HG03354 (cell line): ENCODE data around the gene CNTFR.

Experiments
- ATAC-seq: cut with Tn5 transposase; IDR thresholded peaks from one replicate; pipeline ENCODE4 v1.9.1; 2021; ENCODE audit warnings: mild to moderate bottlenecking; ENCODE audit not compliant: unreplicated experiment, poor library complexity, severe bottlenecking

CNTFR gene

DNA sequence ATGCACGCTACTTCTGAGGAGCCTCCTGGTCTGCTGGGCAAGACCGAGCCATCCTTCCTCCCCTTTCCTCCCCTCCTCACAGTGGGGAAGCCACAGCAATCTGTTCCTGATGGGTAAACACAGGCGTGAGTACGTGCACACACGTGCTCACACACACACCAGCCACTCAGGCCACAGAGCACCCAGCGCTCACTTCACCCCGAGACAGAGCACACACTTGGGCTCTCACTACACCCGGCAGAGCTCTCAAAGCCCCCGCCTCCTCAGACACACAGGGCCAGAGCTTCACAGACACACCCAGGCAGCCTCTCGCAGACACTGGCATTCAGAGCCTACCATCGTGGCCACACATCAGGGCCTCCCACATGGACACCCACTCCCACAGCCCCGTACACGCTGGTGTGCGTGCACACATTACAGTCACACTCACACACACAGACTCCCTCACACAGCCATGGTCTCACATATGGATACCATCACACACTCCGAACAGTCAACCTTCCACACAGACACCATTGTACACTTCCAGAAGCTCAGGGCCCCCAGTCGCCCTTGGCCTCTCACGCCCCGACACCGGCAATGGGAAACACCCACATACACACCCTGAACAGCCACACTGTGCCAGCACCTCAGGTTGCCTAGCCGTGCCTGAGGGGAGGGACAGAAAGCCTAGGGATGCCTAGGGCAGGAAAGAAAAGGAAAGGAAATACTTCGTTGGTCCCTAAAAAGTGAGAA lies 13.5 kb downstream of the CNTFR start:
- no peak for ATAC-seq

DNA sequence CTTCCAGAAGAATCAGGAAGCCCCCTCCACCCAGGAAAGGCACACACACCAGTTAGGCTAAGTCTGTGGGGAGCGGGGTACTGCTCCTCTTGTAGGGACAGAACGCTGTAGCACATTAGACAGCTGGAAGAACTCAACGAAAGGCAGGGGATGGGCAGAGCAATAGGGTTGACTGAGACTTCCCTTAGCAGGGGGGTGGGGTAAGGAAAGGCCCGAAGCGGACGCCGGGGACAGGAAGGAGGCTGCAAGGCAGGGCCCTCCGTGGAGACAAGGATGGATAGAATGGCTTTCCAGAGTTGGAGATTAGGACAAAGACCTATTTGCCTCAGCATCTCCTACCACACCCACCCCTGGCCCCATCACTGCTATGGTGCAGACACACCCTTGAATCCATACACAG lies 14.3 kb downstream of the CNTFR start:
- no peak for ATAC-seq

DNA sequence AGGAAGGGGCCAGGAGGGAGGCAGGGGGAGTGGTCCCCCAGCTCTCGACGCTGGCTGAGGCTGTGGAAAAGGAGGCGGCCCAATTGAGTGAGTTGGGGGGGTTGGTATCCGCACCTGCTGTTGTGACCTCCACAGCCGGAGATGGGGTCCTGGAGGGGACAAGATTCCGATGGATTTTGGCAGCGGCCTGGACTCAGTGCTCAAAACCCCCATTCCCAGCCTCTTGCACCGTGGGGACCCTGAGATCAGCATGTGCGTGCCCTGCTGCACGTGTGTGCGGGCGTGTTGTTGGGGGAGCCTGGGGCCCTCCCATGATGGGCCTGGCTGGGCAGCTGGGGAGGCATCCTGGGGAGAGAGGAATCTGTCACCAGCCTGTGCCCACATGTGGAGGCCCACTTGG lies 15.0 kb downstream of the CNTFR start:
- no peak for ATAC-seq

DNA sequence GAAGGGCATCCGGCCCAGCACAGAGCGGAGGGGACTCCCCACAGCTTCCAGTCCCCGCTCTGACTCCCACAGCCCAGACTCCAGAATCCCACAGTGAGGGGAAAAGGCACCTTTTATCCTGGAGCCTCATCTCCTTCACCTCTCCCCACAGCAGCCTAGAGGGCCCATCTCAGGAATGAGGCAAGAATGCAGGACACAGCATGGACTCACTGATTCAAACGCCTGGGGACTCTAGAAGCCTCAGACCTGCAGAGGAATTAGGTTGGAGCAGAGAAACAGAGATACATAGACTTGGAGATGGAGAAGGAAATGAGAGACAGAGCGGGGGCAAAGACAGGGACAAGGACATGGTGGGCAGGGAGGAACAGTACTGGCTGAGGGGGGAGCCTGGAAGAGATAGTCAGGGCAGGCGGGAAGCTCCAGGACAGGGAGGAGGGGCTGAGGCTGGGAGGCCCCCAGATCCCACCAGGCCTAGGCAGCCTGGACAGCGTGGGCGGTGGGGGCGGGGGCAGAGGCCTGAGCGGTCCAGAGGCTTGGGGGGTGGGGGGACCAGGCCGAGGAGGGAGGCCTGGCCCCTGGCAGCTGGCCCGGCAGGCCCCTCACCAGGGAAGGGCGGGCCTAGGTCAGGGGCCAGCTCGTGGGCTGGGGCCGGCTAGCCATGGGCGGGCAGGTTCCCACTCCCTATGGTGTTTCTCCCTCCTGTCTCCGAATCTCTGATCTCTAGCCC lies 15.8 kb downstream of the CNTFR start:
- no peak for ATAC-seq

DNA sequence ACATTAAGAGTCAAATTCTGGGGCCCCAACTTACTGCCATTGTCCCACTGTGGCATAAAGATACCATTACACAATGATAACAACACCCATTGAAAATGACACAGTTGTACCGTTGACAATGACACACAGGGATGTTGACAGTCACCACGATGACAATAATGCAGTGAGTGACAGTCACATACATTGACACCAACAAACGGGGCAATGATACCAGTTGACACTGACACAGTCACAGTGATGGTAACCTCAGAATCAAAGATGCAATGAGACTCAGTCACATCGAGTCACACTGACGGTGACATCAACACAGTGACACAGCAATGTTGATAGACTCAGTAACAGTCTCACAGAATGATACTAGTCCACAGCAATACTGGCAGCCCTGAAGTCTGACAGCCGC lies 16.9 kb downstream of the CNTFR start:
- no peak for ATAC-seq

DNA sequence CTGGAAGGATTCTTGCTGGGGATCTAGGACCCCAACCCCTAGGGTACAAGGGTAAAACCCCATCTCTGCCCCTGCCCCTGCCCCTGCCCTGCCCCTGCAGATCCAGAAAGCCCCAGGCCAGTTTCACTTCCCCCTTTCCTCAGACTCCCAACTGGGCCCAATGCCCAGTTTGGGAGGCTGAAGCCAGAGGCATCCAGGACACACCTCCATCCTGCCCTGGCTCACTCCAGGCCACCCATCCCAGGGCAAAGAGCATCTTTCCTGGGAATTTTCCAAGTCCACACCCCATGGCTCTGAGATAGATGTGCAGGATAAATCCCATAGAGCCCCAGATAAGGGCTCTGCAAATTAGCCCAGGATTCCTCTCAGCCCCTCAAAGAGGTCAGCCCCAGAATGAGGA lies 17.4 kb downstream of the CNTFR start:
- ATAC-seq, result no peak

DNA sequence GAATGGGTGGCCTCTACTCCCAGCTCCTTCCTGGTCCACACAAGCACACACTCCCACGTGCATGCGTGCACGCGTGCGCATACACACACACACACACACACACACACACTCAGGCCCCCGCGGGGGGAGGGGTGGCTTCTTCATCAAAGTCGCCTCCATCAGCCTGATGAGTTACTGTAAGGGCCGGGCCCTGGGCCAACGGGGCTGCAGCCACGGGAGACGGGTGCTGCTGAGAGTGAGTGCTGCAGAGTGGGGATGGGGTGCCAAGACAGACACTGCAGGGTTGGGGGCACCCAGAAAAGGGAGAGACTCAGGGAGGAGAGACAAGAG lies 18.1 kb downstream of the CNTFR start:
- ATAC-seq, result no peak

DNA sequence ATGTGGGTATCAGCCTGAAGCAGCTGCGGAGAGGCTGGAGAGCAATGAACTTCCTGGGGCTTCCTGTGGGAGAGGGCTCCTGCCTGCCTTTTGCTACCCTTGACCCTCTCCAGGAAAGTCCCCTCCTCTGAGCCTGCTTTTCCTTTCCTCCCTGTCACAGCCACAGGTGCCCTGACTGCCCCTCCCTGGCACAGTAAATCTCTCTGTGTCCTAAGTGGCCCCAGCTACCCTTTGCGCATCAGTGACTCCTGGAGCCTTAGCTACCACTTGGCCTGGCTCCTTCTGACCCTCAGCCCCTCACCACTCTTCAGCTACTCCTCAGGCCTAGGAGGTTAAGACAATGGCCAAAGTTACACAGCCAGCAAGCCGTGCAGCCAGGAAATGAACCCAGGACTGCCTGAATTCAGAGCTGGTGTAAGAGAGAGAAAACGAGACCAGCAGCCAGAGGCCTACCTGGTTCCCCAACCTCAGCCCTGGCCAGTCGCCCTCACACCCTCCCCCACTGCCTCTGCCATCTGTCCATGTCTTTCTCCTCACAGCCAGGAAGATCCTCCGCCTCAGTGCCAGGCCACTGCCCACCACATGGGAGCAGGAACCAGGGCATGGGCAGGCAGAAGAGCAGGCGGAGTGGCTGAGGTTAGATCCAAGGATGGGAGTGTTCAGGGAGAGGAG lies 18.6 kb downstream of the CNTFR start:
- ATAC-seq, result no peak

DNA sequence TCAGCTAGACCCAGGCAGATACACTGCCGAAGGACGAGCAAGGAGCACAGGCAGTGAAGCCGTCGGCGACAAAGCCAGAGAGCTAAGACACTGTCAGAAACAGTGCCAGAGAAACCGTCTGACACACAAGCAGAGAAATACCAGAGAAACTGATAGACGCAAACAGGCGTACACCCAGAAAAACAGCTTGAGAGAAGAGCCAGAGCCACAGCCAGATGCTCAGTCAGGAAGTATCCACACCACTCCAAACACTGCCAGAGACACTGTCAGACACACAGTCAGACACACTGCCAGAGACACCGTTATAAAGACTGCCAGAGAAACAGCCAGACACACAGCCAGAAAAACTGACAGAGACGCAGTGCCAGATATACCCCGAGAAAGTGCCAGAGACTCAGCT lies 19.1 kb downstream of the CNTFR start:
- ATAC-seq, result no peak

DNA sequence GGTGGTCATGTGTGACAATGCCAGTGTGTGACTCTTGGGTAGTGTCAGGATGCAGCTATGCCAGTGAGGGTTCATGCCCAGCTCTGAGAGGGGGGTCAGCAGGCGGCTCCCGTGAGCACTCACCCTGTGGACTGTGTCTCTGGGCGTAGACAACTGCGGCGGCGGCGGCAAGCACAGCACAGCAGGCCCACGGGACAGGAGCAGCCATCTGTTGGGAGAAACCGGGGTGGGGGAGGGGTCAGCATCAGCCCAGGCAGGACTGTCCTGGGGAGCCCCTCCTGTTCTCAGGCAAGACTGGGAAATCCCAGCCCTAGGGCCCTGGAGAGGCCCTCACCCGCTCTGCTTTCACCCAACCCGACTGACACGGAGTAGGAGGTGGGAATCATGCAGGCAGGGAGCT lies 20.8 kb downstream of the CNTFR start:
- no peak for ATAC-seq

DNA sequence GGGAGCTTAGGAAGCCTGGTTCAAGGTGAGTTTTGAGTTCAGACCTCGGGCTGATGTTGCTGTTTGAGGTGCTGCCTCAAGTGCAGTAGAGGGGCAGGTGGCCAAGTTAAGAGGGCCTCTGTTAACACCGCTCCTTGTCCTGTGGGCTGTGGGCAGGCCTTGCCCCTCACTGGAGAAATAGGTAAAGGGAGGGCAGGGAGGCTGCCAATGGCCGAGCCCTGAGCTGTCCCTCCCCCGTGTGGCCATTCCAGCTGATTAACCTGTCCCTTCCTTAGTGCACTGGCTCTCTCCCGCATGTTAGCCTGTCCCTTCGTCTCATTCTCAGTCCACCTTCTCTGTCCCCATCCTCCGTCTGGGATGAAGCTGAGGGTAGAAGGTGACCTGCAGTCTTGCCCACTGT lies 21.4 kb downstream of the CNTFR start:
- ATAC-seq, result no peak

DNA sequence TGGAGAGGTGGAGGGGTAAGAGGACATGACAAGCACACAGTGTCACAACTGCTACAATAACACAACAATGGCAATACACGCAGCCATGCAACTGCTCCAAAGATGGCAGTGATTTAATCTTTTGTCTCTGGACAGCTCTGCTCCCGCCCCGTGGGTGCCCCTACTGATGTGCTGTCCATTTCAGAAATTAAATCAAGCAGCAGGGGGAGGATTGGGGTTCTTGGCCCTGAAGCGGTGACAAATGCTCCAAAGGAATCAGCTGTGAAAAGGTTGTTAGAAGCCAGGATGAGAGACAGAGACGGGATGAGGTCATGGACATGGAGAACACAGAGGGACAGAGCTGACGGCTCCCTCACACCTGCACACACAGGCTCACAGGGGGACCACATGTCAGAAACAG lies 22.6 kb downstream of the CNTFR start:
- ATAC-seq, result no peak

DNA sequence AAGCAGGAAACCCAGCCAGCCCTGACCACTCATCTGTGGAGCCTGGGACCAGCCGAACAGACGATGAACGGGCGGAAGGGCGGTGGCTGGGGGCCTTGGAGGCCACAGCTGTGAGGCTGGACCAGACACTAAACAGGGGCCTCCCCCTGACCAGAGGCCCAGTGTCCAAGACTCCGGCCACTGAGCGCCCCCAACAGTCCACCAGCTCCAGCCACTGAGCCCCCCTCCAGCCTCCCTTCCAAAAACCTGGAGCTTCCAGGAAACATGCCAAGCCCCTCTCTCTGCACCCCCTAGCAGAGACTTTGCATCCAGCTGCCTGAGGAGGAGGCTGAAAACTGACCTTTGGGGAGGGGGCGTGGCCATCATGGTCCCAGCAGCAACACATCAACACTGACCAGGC lies 23.2 kb downstream of the CNTFR start:
- no peak for ATAC-seq

DNA sequence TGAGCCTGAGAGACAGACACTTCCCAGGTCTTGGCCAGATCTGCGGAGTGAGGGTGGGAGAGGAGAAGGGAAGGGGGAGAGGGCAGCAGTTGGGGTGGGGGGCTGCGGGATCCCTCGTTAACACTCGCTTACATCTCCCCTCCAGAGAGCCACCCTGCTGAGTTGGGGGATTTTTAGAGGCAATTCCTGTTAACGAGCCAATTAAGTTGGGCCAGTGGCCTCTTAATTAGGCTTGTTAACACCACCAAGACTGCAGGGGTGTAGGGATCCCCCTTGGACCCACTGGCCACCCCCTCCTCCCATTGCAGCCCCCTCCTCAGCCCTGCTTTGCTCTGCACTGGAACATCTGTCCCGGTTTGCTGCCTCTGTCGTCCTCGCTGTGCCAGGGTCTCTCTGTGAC lies 23.7 kb downstream of the CNTFR start:
- no peak for ATAC-seq

DNA sequence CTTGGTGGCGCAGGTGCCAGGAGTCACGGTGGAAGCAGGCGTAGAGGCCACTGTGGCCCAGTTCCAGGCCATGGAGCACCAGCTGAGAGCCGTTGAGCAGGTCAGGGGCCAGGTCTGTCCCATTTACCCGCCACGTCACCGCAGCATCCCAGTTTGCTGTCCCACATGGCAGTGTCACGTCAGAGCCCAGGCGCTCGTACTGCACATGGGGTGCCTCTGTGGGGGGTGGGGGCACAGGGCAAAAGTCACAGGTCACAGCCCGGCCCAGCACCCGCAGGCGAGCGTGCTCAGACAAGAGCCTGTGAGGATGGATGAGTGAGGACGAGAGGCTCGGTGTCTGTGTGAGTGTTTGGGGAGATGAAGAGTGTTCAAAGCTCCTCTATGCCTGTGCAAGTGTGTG lies 24.9 kb downstream of the CNTFR start:
- ATAC-seq, result no peak

DNA sequence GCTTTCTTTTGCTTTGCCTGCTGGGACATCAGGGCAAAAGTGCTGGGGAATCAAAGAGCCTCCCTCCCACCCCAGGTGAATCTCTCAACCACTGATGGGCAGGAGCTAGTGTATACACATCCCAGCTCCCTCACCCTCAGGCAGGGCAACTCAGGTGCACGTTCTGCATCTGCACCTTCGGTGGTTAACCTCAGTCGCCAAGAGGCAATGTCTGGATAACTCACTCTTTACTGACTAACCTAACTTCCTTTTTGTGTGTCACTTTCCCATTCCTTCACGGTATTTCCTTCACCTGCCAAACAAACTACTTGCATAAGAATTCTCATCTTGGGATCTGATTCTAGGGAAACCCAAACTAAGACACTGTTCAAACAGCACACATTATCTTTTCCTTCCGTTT lies 26.3 kb downstream of the CNTFR start:
- ATAC-seq, result no peak

DNA sequence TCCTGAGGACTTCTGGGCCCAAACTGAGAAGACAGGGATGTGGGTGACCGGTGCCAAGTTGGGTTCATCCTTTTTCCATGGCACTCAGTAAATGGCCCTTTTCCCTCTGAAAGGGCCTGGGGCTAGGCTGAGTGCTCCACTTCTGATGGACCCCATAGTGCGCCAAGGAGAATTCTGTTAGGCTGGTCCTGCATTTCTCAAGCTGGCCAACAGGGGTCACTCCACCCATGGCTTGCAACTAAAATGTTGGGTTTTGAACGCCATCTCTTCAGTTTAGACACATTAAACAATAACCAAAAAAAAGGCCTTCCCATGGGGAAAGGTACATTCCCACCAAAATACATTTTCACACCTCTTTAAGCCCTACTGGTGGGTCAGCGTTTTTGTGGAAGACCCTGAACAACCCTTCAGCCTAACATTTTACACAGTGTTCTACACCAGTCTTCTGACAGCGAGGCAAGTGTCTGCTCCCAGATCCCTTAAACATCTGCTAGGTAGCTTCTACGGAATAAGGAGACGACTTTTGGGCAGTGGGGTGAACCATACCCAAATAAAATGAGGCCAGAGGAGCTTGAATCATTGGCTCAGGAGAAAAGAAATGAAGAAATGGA lies 27.3 kb downstream of the CNTFR start:
- no peak for ATAC-seq

DNA sequence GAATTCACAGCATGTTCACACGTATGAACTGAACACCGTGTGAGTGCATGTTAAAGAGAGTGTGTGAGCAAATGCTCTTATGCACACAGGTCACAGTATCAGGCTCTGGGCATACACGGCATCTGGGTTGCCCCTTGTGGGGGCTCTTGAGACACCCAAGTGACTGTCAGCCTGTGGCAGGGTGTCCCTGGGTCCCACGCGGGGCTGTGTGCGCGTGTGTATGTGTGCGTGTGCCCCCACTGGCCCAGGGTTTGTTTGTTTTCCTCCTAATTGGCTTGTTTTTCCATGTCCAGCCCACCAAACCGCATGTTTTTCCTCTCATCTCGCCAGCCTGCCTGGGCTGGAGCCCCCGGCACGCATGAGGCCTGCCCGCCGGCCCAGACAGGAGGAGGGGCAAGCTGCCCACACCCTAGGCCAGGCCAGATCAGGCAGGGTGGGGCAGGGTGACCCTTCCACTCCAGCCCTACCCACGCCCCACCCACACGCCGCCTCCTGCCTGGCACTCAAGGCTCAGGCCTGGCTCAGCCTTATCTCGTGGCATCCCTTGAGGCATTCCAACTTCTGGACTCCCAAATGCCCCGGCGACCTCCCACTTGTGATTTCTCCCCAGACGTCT lies 28.8 kb downstream of the CNTFR start:
- ATAC-seq, result no peak

DNA sequence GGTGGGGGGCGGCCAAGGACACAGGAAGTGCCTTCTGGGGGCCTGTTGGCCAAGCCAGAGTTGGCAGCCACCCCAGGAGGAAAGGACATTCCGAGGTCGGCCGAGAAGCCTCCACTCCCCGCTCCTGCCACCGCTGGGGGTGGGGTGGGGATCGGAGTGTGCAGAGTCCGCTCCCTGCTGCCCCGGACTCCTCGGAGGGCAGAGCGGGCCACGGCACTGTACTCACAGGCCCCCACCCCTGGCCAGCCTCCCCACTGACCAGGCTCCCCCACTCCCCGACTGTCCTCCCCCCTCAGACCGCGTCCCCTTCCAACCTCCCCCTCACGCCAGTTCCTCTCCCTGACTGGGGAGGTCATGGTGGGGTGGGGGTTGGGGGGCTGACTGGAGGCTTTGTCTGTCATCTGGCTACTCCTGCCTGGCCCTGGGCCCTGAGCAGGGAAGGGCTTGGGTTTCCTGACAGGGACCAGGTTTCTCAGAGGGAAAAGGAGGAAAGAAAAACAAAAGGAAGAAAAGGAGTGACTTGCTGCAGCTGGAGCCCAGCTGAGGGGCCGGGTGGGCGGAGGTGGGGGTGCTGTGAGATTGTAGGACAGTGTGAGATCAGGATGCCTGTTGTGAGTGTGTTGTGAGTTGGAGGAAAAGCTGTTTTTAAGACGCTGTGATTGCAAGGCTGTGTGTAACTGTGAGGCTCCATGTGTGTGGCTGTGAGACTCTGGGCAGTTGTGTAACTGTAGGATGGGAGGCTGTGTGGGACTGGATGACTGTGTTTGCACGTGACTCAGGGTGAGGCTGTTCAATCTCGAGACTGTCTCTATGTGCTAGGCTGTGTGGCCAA lies 29.7 kb downstream of the CNTFR start:
- no peak for ATAC-seq
